ENCODE measurements around the gene PANK4. TPM values are rescaled to one million over a fixed set of nuclear protein-coding genes. Genes with fewer than 3 reads are reported as not detected.

PANK4 gene
- total RNA-seq, 1 experiment from 2014 or later: 32.2 TPM

GRCh38 chr1:2458687-2459086 is 67.7 kb downstream of the PANK4 start:
- no peak overlapping the region for H3K4ac ChIP-seq (ENCODE audit: low read depth, low read length)
- no peaks in the 10 kb centered on the region for H4K20me1 ChIP-seq (ENCODE audit: control insufficient read depth, insufficient read depth, insufficient read length)
- no peak overlapping the region for H3T11ph ChIP-seq (ENCODE audit: low read length)
- no peak overlapping the region for H2BK12ac ChIP-seq (ENCODE audit: insufficient read length, low read depth, low read length)
- no peak overlapping the region for H3K4me3 Mint-ChIP-seq
- no peak for DNase-seq
- H2AFZ ChIP-seq (ENCODE audit: low read length): no peak overlapping the region
- no peak overlapping the region for H3K4me2 ChIP-seq (ENCODE audit: insufficient read depth, insufficient read length, low read length)
- no peak overlapping the region for H3K27ac Mint-ChIP-seq
- no peak overlapping the region for H2BK20ac ChIP-seq (ENCODE audit: low read depth, low read length, poor library complexity, severe bottlenecking)
- no peak overlapping the region for H3K9ac ChIP-seq (ENCODE audit: extremely low read depth, insufficient read length, low read length)
- peaks cover 3% of the 10 kb centered on the region for H3K23me2 ChIP-seq (ENCODE audit: insufficient read length, low read depth, low read length, poor library complexity, severe bottlenecking)
- TF ChIP-seq CTCF (conservative IDR thresholded peaks at IDR 0.05): no peak
- no peaks in the 10 kb centered on the region for H3K79me1 ChIP-seq (ENCODE audit: insufficient read depth, low read depth, low read length, poor library complexity, severe bottlenecking)
- no peak overlapping the region for H2AK5ac ChIP-seq (ENCODE audit: insufficient read length, low read length)
- H3K36me3 Mint-ChIP-seq (ENCODE audit: insufficient read depth in 1 of 3, low read depth in 3 of 3): no peaks in the 10 kb centered on the region
- H3K27me3 ChIP-seq (ENCODE audit: insufficient read depth, low read length): no peaks in the 10 kb centered on the region
- no peaks in the 10 kb centered on the region for H3K79me2 ChIP-seq (ENCODE audit: insufficient read depth, low read length)
- H4K8ac ChIP-seq (replicated peaks; ENCODE audit: insufficient read length, low read depth, low read length): no peak overlapping the region
- H3K14ac ChIP-seq (ENCODE audit: insufficient read depth, low read length): no peak overlapping the region
- no peak overlapping the region for H3K27ac ChIP-seq (ENCODE audit: insufficient read length, low read depth, low read length)
- no peak overlapping the region for H4K5ac ChIP-seq (ENCODE audit: insufficient read length, low read depth, low read length)
- no peak overlapping the region for H4K91ac ChIP-seq (ENCODE audit: insufficient read length, low read depth, low read length)
- no peak overlapping the region for H2BK120ac ChIP-seq (ENCODE audit: low read depth, low read length, poor library complexity, severe bottlenecking)
- H3K27me3 Mint-ChIP-seq (ENCODE audit: low read depth): peaks cover 6% of the 10 kb centered on the region
- no peak overlapping the region for H3K18ac ChIP-seq (ENCODE audit: insufficient read length, low read depth, low read length)
- no peak overlapping the region for H2BK5ac ChIP-seq (ENCODE audit: insufficient read length, low read length)
- H3K9me3 ChIP-seq (ENCODE audit: control insufficient read depth, low read depth, low read length): no peaks in the 10 kb centered on the region
- no peaks in the 10 kb centered on the region for H3K4me1 ChIP-seq (ENCODE audit: insufficient read depth, low read length)
- WGBS (ENCODE audit: extremely low coverage, insufficient read length, low lambda C conversion rate): no CpG with 5 or more reads among the region's 18 CpGs
- H3K56ac ChIP-seq (ENCODE audit: insufficient read length, low read depth, low read length): no peak overlapping the region
- no peaks in the 10 kb centered on the region for H3K4me1 Mint-ChIP-seq
- H3K23ac ChIP-seq (ENCODE audit: insufficient read length, low read depth, low read length): no peak overlapping the region
- H3K9me3 Mint-ChIP-seq: no peaks in the 10 kb centered on the region
- no peak overlapping the region for H2BK15ac ChIP-seq (ENCODE audit: low read depth, low read length)

Other genes starting within 250 kb of the PANK4 start
- gene MORN1, start 135.0 kb downstream of the PANK4 start, total RNA-seq (2021): 12.7 and 14.3 TPM in 2 replicates
- gene RER1, start 134.8 kb downstream of the PANK4 start, total RNA-seq (2021): 110 and 118 TPM in 2 replicates
- gene PEX10, start 114.0 kb downstream of the PANK4 start, total RNA-seq (2021): 33.6 and 34.4 TPM in 2 replicates
- 0.09 and 0.18 TPM in 2 replicates for gene PLCH2, start 50.3 kb downstream of the PANK4 start, total RNA-seq (2021)
- not detected in 2 replicates for gene HES5, start 3.7 kb upstream of the PANK4 start, total RNA-seq (2021)
- 0.29 and 0.57 TPM in 2 replicates for gene TNFRSF14, start 29.8 kb upstream of the PANK4 start, total RNA-seq (2021)
- 40.7 and 49.6 TPM in 2 replicates for gene PRXL2B, start 60.2 kb upstream of the PANK4 start, total RNA-seq (2021)
- gene MMEL1, start 106.4 kb upstream of the PANK4 start, total RNA-seq (2021): 0.42 and 0.59 TPM in 2 replicates